AG09319 (cell line): ENCODE measurements around the gene BNIP1.
"Not testable (repeated sequence)": the region's sequence is repeated elsewhere in the genome, so short reads cannot be mapped to it uniquely, and the experiment has no call there.

Source experiments
- DNase-seq: peaks from one replicate; pipeline ENCODE4 v3.0.0-alpha.2; 2010; ENCODE audit warnings: low read depth; ENCODE audit errors: extremely low read depth
- CTCF ChIP-seq: IDR thresholded peaks from 2 replicates; pipeline ENCODE4 v1.5.1; 2011; ENCODE audit warnings: low read depth, mild to moderate bottlenecking, inconsistent platforms, low read length, moderate library complexity

Gene BNIP1

GRCh38 chr5:173152547-173152946, 8.2 kb downstream of the BNIP1 start:
- no peak for DNase-seq
- no peak for TF ChIP-seq CTCF

- TF ChIP-seq CTCF: no peak
- DNase-seq: no peak
Measured at GRCh38 chr5:173153842-173154241, 9.5 kb downstream of the BNIP1 start.

GRCh38 chr5:173154619-173155018, 10.3 kb downstream of the BNIP1 start:
- DNase-seq: not testable (repeated sequence)

GRCh38 chr5:173155912-173156311, 11.6 kb downstream of the BNIP1 start:
- TF ChIP-seq CTCF: no peak
- DNase-seq: no peak

GRCh38 chr5:173158366-173158765, 14.0 kb downstream of the BNIP1 start:
- no peak for DNase-seq
- TF ChIP-seq CTCF: no peak

- DNase-seq: no peak
- no peak for TF ChIP-seq CTCF
Measured at GRCh38 chr5:173159256-173159655, 14.9 kb downstream of the BNIP1 start.

- no peak for TF ChIP-seq CTCF
- no peak for DNase-seq
Measured at GRCh38 chr5:173161148-173161547, 16.8 kb downstream of the BNIP1 start.

GRCh38 chr5:173163219-173163618, 18.9 kb downstream of the BNIP1 start:
- DNase-seq: no peak

More at GRCh38 chr5:173163219-173163618, 18.9 kb downstream of the BNIP1 start:
- no peak for TF ChIP-seq CTCF
